NCI-H1048 (cell line): ENCODE measurements around the gene KIF26B.

Experiments
- DNase-seq: peaks from one replicate; lab custom pipeline; 2025; lab: John Stamatoyannopoulos, UW

Gene KIF26B

GRCh38 chr1:245598524-245599305 lies 443.9 kb downstream of the KIF26B start:
- DNase-seq, result no peak

- DNase-seq, result no peak
Observed at GRCh38 chr1:245599371-245600174, 444.8 kb downstream of the KIF26B start.

GRCh38 chr1:245600658-245601057 lies 445.9 kb downstream of the KIF26B start:
- no peak for DNase-seq

GRCh38 chr1:245603311-245603865 lies 448.6 kb downstream of the KIF26B start:
- no peak for DNase-seq

- no peak for DNase-seq
Observed at GRCh38 chr1:245604979-245605378, 450.2 kb downstream of the KIF26B start.

- DNase-seq, result no peak
Observed at GRCh38 chr1:245605480-245606156, 450.8 kb downstream of the KIF26B start.

- no peak for DNase-seq
Observed at GRCh38 chr1:245606157-245606725, 451.5 kb downstream of the KIF26B start.

GRCh38 chr1:245608271-245608670 lies 453.5 kb downstream of the KIF26B start:
- DNase-seq, result no peak

- no peak for DNase-seq
Observed at GRCh38 chr1:245609354-245610150, 454.8 kb downstream of the KIF26B start.

- DNase-seq, result no peak
Observed at GRCh38 chr1:245611251-245611650, 456.5 kb downstream of the KIF26B start.

- DNase-seq, result no peak
Observed at GRCh38 chr1:245614476-245614875, 459.7 kb downstream of the KIF26B start.

- DNase-seq, result no peak
Observed at GRCh38 chr1:245615001-245615400, 460.2 kb downstream of the KIF26B start.

- DNase-seq, result no peak
Observed at GRCh38 chr1:245621589-245621988, 466.8 kb downstream of the KIF26B start.

- DNase-seq, result no peak
Observed at GRCh38 chr1:245622332-245623014, 467.7 kb downstream of the KIF26B start.

- DNase-seq, result no peak
Observed at GRCh38 chr1:245641384-245641783, 486.6 kb downstream of the KIF26B start.

GRCh38 chr1:245645406-245645805 lies 490.6 kb downstream of the KIF26B start:
- DNase-seq, result no peak

- DNase-seq, result no peak
Observed at GRCh38 chr1:245645894-245646293, 491.1 kb downstream of the KIF26B start.

GRCh38 chr1:245648749-245649522 lies 494.2 kb downstream of the KIF26B start:
- DNase-seq, result no peak

- DNase-seq, result no peak
Observed at GRCh38 chr1:245649666-245650065, 494.9 kb downstream of the KIF26B start.

GRCh38 chr1:245650441-245650960 lies 495.7 kb downstream of the KIF26B start:
- no peak for DNase-seq
